ENCODE measurements around the gene HMGCS1. TPM values are rescaled to one million over a fixed set of nuclear protein-coding genes. Genes with fewer than 3 reads are reported as not detected.
"Not testable (repeated sequence)": the region's sequence is repeated elsewhere in the genome, so short reads cannot be mapped to it uniquely, and the experiment has no call there.

Gene HMGCS1
- total RNA-seq, 2 experiments from 2014 or later, result 158 to 162 TPM

DNA sequence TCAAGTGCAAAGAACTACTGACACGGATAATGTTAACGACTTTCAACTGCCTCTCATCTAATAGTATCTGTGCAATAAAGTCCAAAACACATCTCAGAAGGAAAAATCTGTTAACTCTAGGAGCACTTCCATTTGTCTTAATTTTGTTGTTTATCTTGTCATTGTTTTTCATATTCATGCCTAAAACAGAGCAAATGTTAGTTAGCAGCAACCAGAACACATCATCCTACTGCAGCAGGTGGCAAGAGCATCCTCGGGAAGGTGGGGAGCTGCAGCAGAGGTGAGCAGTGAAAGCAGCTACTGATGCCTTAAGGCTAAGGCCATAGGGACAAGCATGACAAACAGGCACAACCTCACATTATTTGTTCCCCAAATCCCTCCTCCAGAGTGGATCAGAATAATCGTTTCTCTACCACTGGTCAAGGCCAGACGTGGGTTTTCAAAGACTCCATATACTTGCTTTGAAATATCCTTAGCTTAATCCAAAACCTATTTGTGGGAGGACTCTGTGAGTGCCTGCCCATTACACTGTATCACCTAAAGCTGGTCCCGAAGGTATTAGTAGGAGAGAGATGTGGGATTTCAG, 1.0 kb downstream of the HMGCS1 start:
- peaks cover 80% of the 10 kb centered on the region for H3K4me1 Mint-ChIP-seq (ENCODE audit: low read depth)
- H3K36me3 Mint-ChIP-seq, result peaks cover 57% of the 10 kb centered on the region
- CTCF ChIA-PET, result interaction anchor here (0.6 to 5.1 kb wide), 7 partner anchors 9 to 323 kb away, joined by 4 to 29 read pairs (median 11); partner anchors contain the start of genes TMEM267 and ZNF131
- intact Hi-C loops (cut with micrococcal nuclease), result loop anchor here (5.0 kb wide), 3 partner anchors 80 to 405 kb away; no protein-coding TSS in a partner anchor
- POLR2A ChIA-PET, result interaction anchor here (0.6 to 3.9 kb wide), 8 partner anchors 12 to 292 kb away, joined by 3 to 31 read pairs (median 6); partner anchors contain the start of genes NIM1K, TMEM267 and ZNF131
- no peak for DNase-seq
- H3K27me3 Mint-ChIP-seq, result peaks cover 2% of the 10 kb centered on the region
- H3K27ac Mint-ChIP-seq, result peak overlapping the region; percentile 94
- H3K4me3 Mint-ChIP-seq, result peak overlapping the region; percentile 96
- H3K9me3 Mint-ChIP-seq, result peaks cover 18% of the 10 kb centered on the region

- Mint-ChIP-seq H3K27me3 (peaks cover 2% of the 10 kb centered on the region), H3K9me3 (peaks cover 6% of the 10 kb centered on the region), H3K36me3 (peaks cover 65% of the 10 kb centered on the region), H3K4me3 (peak overlapping the region; percentile 54), H3K4me1 (ENCODE audit: low read depth) (peaks cover 75% of the 10 kb centered on the region), H3K27ac (peak overlapping the region; percentile 59)
- ChIA-PET POLR2A (no interaction called here), CTCF (interaction anchor here (5.1 kb wide), 1 partner anchor 80 kb away, joined by 29 read pairs; no protein-coding TSS in a partner anchor)
- intact Hi-C loops (cut with micrococcal nuclease), result loop anchor here (5.0 kb wide), 3 partner anchors 77 to 402 kb away; no protein-coding TSS in a partner anchor
- DNase-seq, result no peak
Measured at GRCh38 chr5:43309637-43310036, 3.6 kb downstream of the HMGCS1 start.

GRCh38 chr5:43309122-43309521, 4.1 kb downstream of the HMGCS1 start:
- no peak for DNase-seq
- H3K36me3 Mint-ChIP-seq, result peaks cover 66% of the 10 kb centered on the region
- H3K4me1 Mint-ChIP-seq (ENCODE audit: low read depth), result peaks cover 75% of the 10 kb centered on the region
- ChIA-PET POLR2A (interaction anchor here (0.6 kb wide), 1 partner anchor 246 kb away, joined by 4 read pairs; no protein-coding TSS in a partner anchor), CTCF (no interaction called here)
- H3K27me3 Mint-ChIP-seq, result peaks cover 2% of the 10 kb centered on the region
- intact Hi-C loops (cut with micrococcal nuclease), result no loop called here
- peak overlapping the region; percentile 59 for H3K27ac Mint-ChIP-seq
- H3K4me3 Mint-ChIP-seq, result peak overlapping the region; percentile 54
- peaks cover 3% of the 10 kb centered on the region for H3K9me3 Mint-ChIP-seq

GRCh38 chr5:43306954-43307353, 6.3 kb downstream of the HMGCS1 start:
- not testable (repeated sequence) for H3K9me3 Mint-ChIP-seq, H3K27me3 Mint-ChIP-seq, H3K4me3 Mint-ChIP-seq, DNase-seq
- intact Hi-C loops (cut with micrococcal nuclease), result loop anchor here (1.0 kb wide), 1 partner anchor 82 kb away; no protein-coding TSS in a partner anchor
- H3K27ac Mint-ChIP-seq, result peak overlapping the region; percentile 78
- POLR2A ChIA-PET, result interaction anchor here (1.5 kb wide), 1 partner anchor 240 kb away, joined by 4 read pairs; no protein-coding TSS in a partner anchor
- H3K36me3 Mint-ChIP-seq, result peaks cover 69% of the 10 kb centered on the region
- CTCF ChIA-PET, result interaction anchor here (1.1 to 3.5 kb wide), 4 partner anchors 10 to 196 kb away, joined by 4 to 24 read pairs (median 6); no protein-coding TSS in a partner anchor
- H3K4me1 Mint-ChIP-seq (ENCODE audit: low read depth), result peaks cover 84% of the 10 kb centered on the region

GRCh38 chr5:43305948-43306565, 7.2 kb downstream of the HMGCS1 start:
- Mint-ChIP-seq H3K27ac (peak overlapping the region; percentile 78), H3K4me3 (peak overlapping the region; percentile 2), H3K9me3 (no peaks in the 10 kb centered on the region), H3K36me3 (peaks cover 68% of the 10 kb centered on the region), H3K4me1 (ENCODE audit: low read depth) (peaks cover 84% of the 10 kb centered on the region), H3K27me3 (no peaks in the 10 kb centered on the region)
- DNase-seq, result no peak
- CTCF ChIA-PET, result interaction anchor here (0.7 to 3.5 kb wide), 14 partner anchors 10 to 265 kb away, joined by 3 to 24 read pairs (median 4); partner anchors contain the start of gene TMEM267
- intact Hi-C loops (cut with micrococcal nuclease), result loop anchor here (1.0 to 2.0 kb wide), 2 partner anchors 83 to 241 kb away; no protein-coding TSS in a partner anchor
- POLR2A ChIA-PET, result interaction anchor here (1.3 to 2.8 kb wide), 3 partner anchors 8 to 240 kb away, joined by 4 to 11 read pairs (median 4); partner anchors contain the start of gene HMGCS1

DNA sequence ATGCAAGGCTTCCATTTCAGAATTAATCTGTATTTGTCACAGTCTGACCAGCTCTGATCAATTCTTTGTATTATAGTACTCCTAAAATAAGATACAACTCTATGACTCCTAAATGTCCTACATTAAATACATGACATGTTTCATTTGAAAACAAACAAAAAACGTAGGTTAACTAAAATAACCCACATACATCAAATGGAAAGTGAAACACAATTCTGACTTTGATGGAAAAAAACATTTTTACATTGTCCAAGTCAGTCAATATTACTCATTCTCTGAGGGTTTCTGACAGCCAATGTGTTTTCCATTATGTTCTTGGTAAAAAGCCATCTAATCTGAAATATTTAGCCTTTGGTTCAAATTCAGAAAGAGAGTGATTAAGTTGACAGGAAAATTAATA, 8.7 kb downstream of the HMGCS1 start:
- H3K27ac Mint-ChIP-seq, result peak overlapping the region; percentile 84
- peaks cover 81% of the 10 kb centered on the region for H3K4me1 Mint-ChIP-seq (ENCODE audit: low read depth)
- H3K4me3 Mint-ChIP-seq, result peak overlapping the region; percentile 32
- ChIA-PET CTCF (interaction anchor here (0.6 to 2.4 kb wide), 9 partner anchors 8 to 237 kb away, joined by 3 to 8 read pairs (median 5); partner anchors contain the start of genes HMGCS1 and TMEM267), POLR2A (interaction anchor here (0.9 to 2.9 kb wide), 5 partner anchors 9 to 195 kb away, joined by 3 to 13 read pairs (median 5); partner anchors contain the start of genes HMGCS1 and TMEM267)
- H3K27me3 Mint-ChIP-seq, result no peaks in the 10 kb centered on the region
- peaks cover 69% of the 10 kb centered on the region for H3K36me3 Mint-ChIP-seq
- intact Hi-C loops (cut with micrococcal nuclease), result loop anchor here (1.0 to 2.0 kb wide), 7 partner anchors 11 to 264 kb away; partner anchors contain the start of gene ANXA2R
- no peak for DNase-seq
- H3K9me3 Mint-ChIP-seq, result no peaks in the 10 kb centered on the region

DNA sequence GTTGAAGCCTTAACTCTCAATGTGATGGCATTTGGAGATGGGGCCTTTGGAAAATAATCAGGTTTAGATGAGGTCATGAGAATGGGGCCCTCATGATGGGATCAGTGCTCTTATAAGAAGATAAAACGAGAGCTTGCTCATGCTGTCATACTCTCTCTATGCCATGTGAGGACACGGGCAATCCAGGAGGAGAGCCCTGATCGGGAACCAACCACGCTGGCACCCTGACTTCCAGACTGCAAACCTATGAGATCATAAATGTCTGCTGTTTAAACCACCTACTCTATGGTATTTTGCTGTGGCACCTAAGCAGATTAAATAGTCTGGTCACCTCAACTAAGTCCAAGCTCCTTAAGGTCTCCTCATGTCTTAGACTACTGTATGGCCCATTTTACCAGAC, 10.0 kb downstream of the HMGCS1 start:
- ChIA-PET CTCF (interaction anchor here (1.2 to 2.1 kb wide), 4 partner anchors 10 to 198 kb away, joined by 3 to 8 read pairs (median 6); partner anchors contain the start of gene HMGCS1), POLR2A (interaction anchor here (1.0 to 2.9 kb wide), 2 partner anchors 12 to 194 kb away, joined by 3 to 13 read pairs; no protein-coding TSS in a partner anchor)
- DNase-seq, result no peak
- H3K27me3 Mint-ChIP-seq, result no peaks in the 10 kb centered on the region
- H3K36me3 Mint-ChIP-seq, result peaks cover 71% of the 10 kb centered on the region
- H3K4me1 Mint-ChIP-seq (ENCODE audit: low read depth), result peaks cover 72% of the 10 kb centered on the region
- H3K27ac Mint-ChIP-seq, result peak overlapping the region; percentile 84
- no peak overlapping the region for H3K4me3 Mint-ChIP-seq
- no peaks in the 10 kb centered on the region for H3K9me3 Mint-ChIP-seq
- intact Hi-C loops (cut with micrococcal nuclease), result no loop called here

GRCh38 chr5:43302481-43302880, 10.7 kb downstream of the HMGCS1 start:
- no peaks in the 10 kb centered on the region for H3K9me3 Mint-ChIP-seq
- intact Hi-C loops (cut with micrococcal nuclease), result no loop called here
- H3K4me3 Mint-ChIP-seq, result no peak overlapping the region
- DNase-seq, result no peak
- peaks cover 71% of the 10 kb centered on the region for H3K36me3 Mint-ChIP-seq
- no peak overlapping the region for H3K27ac Mint-ChIP-seq
- no peaks in the 10 kb centered on the region for H3K27me3 Mint-ChIP-seq
- ChIA-PET CTCF (interaction anchor here (0.9 to 2.1 kb wide), 3 partner anchors 10 to 87 kb away, joined by 3 to 8 read pairs (median 4); partner anchors contain the start of gene HMGCS1), POLR2A (no interaction called here)
- H3K4me1 Mint-ChIP-seq (ENCODE audit: low read depth), result peaks cover 69% of the 10 kb centered on the region

DNA sequence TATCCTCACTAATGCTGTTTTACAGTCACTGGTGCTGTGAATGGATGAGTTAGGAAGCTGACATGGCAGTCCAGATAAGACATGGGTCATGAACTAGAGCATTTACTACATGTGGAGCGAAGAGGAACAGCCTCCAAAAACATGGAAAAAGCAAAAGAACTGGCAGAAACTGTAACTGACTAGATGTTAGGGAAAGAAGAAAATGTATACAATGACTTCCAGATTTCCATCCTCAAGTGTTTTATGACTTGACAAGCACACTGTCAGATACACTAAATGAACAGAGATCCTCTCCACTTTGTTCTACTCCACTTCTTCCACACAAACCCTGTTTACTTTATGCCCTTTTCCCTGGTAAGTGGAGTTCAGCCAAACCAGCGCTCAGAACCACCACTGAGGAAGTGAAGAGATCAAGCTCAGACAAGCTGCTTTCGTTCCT, 11.5 kb downstream of the HMGCS1 start:
- H3K27ac Mint-ChIP-seq, result no peak overlapping the region
- CTCF ChIA-PET, result interaction anchor here (1.0 kb wide), 1 partner anchor 88 kb away, joined by 4 read pairs; no protein-coding TSS in a partner anchor
- POLR2A ChIA-PET, result interaction anchor here (0.6 kb wide), 1 partner anchor 9 kb away, joined by 3 read pairs; no protein-coding TSS in a partner anchor
- no peak for DNase-seq
- H3K4me1 Mint-ChIP-seq (ENCODE audit: low read depth), result peaks cover 62% of the 10 kb centered on the region
- peaks cover 75% of the 10 kb centered on the region for H3K36me3 Mint-ChIP-seq
- intact Hi-C loops (cut with micrococcal nuclease), result no loop called here
- H3K4me3 Mint-ChIP-seq, result no peak overlapping the region
- H3K9me3 Mint-ChIP-seq, result no peaks in the 10 kb centered on the region
- no peaks in the 10 kb centered on the region for H3K27me3 Mint-ChIP-seq

- Mint-ChIP-seq H3K4me3 (no peak overlapping the region), H3K27ac (no peak overlapping the region), H3K9me3 (no peaks in the 10 kb centered on the region), H3K36me3 (peaks cover 82% of the 10 kb centered on the region), H3K4me1 (ENCODE audit: low read depth) (peaks cover 50% of the 10 kb centered on the region), H3K27me3 (no peaks in the 10 kb centered on the region)
- ChIA-PET POLR2A (interaction anchor here (1.2 kb wide), 1 partner anchor 11 kb away, joined by 3 read pairs; no protein-coding TSS in a partner anchor), CTCF (no interaction called here)
- intact Hi-C loops (cut with micrococcal nuclease), result no loop called here
- no peak for DNase-seq
Measured at GRCh38 chr5:43300112-43300511, 13.1 kb downstream of the HMGCS1 start.

DNA sequence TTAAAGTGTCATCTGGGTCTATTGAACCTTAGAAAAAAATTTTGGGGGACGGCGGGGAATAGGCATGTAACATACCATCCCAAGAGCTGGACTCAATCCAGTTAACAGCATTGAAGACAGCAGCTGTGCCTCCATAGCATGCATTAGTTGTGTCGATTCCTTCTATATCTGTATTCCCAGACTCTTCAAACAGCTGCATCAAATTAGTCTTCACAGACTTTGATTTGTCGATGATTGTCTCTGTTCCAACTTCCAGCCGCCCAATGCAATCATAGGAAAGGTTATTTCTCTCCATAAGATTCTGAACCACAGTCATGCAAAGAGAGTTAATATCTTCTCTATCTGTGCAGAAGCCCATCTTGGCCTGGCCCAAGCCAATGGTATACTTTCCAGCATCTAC, 14.8 kb downstream of the HMGCS1 start:
- H3K27me3 Mint-ChIP-seq, result no peaks in the 10 kb centered on the region
- peaks cover 82% of the 10 kb centered on the region for H3K36me3 Mint-ChIP-seq
- H3K9me3 Mint-ChIP-seq, result no peaks in the 10 kb centered on the region
- ChIA-PET POLR2A (no interaction called here), CTCF (interaction anchor here (1.0 to 1.3 kb wide), 3 partner anchors 91 to 233 kb away, joined by 3 to 6 read pairs (median 5); no protein-coding TSS in a partner anchor)
- H3K27ac Mint-ChIP-seq, result no peak overlapping the region
- peaks cover 36% of the 10 kb centered on the region for H3K4me1 Mint-ChIP-seq (ENCODE audit: low read depth)
- no peak overlapping the region for H3K4me3 Mint-ChIP-seq
- intact Hi-C loops (cut with micrococcal nuclease), result no loop called here
- DNase-seq, result no peak

Data from activated CD4-positive, alpha-beta memory T cell treated with anti-CD3 and anti-CD28 coated beads for 36 hours (primary cell).